ENCODE measurements around the gene MET. TPM values are rescaled to one million over a fixed set of nuclear protein-coding genes. Genes with fewer than 3 reads are reported as not detected.

Gene MET
- polyA plus RNA-seq, 4 donors, result 2.8 to 46.1 (median 39.8) TPM

DNA sequence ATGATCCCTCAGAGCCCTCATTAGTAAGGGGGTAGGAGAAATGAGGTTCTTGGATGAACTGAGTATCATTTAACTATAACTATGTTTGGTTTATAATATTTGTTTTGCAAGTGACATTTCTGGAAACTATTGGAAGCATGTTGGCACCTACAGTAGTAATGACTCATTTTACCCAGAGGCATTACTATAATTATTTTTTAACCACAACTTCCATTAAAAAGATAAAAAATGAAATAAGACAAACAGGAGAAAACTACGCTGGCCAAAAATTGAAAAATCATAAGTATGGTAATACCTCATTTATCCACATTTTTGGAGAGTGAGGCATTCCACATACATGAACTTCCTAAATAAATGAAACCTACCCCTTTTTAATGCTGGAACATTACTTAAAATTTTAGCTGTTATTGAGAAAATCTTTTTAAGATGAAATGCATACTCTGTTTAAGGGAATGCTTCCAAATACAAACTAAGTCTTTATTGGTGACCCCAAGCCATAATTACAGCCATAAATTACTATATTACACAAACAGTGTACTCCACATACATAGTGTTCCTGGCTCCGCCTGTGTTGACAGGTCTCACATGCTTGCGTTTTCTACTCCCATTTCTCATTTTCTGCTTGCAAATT lies 105.8 kb downstream of the MET start:
- DNase-seq (ENCODE audit: low read depth in 4 of 4, low spot score in 3 of 4), result no peak

DNA sequence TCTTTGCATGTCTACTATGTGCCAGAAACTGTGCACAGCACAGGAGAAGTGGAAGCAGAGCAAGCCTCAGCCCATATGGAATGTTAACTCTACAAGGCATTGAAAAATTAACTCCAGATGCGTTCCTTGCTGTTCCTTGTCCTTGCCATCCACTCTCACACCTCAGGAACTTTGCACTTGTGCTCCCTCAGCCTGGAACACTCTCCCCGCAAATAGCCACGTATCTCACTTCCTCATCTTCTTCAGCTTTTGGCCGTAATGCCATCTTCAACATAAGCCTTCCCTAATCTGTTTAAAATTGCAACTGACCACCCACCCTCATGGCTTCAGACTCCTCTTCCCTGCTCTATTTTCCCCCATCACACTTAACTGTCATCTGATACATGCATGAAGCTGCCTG lies 107.2 kb downstream of the MET start:
- no peak for DNase-seq (ENCODE audit: low read depth in 4 of 4, low spot score in 3 of 4)

DNA sequence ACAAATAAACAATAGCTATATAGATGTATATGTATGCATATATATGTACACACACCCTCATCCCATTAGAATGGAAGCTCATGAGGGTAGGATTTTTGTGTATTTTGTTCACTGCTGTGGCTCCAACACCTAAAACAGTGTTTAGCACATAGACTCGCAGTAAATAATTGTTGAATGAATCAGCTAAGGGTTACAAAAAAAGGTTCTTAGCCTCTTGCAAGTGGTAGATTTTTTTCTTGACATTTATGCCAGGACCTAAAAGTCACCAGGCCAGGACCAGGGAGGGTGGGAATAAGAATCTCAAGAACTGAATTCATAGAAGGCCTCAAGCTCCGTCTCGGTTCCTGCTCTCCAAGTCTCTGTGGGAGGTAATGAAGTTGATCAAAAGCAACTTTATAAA lies 107.9 kb downstream of the MET start:
- no peak for DNase-seq (ENCODE audit: low read depth in 4 of 4, low spot score in 3 of 4)

DNA sequence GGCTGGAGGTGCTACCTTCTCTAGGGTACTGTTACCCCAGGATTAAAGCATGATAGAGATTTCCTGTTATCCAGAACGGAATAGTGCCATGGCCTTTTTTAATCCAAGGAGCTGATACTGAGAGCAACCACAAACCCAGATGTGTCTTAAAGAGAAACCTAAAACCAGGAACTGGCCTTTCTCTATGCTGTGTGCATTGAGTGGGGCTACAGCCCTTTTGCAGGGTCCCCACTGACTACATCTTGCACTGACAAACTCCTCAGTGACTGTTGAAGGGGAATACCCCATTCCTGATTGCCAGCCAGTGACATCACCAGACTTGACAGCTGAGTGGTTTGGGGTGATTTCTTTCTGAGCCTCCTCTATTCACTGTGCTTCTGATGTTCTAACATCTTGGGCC lies 108.5 kb downstream of the MET start:
- no peak for DNase-seq (ENCODE audit: low read depth in 4 of 4, low spot score in 3 of 4)

DNA sequence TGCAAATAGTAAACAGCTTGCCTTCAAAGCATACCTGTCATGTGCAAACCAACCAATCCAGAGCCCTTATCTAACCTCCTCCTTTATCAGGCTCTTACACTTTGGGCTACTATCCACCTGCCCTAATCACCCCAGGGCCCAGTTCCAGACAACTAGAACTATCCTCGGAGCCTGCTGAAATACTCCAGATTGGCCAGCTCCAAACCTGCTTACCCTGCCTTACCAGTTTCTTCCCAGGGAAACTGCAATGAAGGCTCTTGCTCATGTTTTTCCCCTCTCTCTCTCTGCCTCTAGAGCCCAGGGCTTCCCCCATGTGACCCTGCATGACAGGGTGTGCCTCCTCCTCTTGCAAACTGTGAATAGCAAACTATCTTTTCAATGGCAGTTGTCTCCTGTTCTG lies 109.0 kb downstream of the MET start:
- DNase-seq (ENCODE audit: low read depth in 4 of 4, low spot score in 3 of 4), result no peak

DNA sequence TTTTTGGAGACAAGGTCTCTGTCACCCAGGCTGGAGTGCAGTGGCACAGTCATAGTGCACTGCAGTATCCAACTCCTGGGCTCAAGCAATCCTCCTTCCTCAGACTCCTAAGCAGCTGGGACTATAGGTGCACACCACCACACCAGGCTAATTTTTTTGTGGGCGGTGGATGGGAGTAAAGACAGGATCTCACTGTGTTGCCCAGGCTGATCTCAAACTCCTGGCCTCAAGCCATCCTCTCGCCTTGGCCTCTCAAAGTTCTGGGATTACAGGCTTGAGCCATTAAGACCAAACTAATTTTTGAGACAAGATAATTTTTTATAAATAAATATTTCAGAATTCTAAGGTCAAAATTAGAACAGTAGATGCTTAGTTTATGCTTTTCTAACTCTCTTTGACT lies 109.6 kb downstream of the MET start:
- no peak for DNase-seq (ENCODE audit: low read depth in 4 of 4, low spot score in 3 of 4)

DNA sequence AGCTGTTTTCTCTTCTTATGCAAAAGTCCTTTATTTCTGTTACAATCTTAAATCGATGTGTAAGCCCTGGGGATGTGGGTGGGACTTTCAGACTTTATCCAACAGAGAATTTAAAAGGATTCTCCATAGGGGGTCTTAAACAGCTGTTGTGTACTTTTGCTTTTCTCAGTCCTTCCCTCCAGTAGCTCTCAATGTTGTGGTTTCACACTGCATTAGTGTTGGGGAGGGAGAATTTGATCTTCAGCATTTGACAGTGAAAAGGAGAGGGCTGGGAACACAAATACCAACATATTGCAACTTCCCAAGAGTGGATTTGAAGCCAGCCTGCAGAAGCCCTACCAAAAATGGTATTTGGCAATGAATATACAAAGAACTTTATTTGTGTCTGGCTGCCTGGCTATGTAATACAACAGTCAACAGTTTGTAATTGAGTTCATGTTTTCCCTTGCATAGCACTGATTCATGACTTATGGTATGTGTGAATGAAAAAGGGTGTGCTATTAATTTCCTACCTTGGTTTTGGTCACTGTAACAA lies 110.2 kb downstream of the MET start:
- DNase-seq (ENCODE audit: low read depth in 4 of 4, low spot score in 3 of 4), result no peak

DNA sequence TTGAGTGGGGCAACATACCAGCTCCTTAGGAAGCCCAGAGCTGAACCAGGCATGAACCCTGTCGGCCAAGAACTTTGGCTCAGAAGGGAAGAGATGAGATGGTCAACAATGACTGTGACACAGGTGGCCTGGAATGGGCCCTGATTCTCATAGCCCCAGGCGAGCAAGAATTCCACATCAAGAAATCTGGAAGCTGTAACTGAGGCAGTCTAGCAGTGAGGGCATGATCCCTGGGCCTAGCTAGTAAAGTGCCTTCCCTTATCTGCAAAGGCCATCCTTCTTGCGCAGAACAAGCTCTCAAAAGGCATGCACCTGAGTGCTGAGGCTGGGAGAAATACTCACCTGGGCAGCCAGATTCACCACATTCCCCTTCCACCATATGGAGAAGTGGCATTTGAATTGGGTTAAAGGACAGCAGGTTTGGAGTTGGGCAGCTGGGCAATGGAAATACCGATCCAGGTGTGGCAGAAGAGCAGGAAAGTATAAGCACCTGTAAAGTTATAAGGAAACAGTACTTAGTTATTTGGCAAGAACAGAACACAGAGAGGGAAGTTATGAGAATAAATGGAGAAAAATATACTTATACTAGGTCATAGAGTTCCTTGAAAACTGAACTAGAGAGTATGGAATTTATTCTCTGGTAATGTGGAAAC lies 111.8 kb downstream of the MET start:
- DNase-seq (ENCODE audit: low read depth in 4 of 4, low spot score in 3 of 4), result no peak

DNA sequence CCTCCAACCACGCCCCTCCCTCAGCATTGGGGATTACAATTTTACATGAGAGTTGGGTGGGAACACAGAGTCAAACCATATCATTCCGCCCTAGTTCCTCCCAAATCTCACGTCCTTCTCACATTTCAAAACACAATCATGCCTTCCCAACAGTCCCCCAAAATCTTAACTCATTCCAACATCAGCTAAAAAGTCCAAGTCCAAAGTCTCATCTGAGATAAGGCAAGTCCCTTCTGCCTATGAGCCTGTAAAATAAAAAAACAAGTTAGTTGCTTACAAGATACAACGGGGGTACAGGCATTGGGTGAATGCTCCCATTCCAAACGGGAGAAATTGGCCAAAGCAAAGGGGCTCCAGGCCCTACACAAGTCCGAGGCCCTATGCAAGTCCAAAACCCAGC lies 112.7 kb downstream of the MET start:
- no peak for DNase-seq (ENCODE audit: low read depth in 4 of 4, low spot score in 3 of 4)

DNA sequence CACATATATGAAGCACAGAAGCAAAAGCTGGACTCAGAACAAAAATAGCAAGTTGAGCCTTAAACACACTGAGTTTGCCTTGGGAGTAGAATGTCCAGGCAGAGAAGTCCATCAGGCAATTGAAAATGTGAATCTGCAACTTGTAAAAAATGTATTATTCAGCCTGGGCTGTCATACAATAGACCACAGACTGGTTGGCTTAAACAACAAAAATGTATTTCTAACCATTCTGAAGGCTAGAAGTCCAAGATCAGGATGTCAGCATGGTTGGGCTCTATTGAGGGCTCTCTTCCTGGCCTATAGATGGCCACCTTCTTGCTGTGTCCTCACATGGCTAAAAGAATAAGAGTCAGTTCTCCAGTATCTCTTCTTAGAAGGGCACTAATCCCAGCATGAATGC lies 113.8 kb downstream of the MET start:
- DNase-seq (ENCODE audit: low read depth in 4 of 4, low spot score in 3 of 4), result no peak

DNA sequence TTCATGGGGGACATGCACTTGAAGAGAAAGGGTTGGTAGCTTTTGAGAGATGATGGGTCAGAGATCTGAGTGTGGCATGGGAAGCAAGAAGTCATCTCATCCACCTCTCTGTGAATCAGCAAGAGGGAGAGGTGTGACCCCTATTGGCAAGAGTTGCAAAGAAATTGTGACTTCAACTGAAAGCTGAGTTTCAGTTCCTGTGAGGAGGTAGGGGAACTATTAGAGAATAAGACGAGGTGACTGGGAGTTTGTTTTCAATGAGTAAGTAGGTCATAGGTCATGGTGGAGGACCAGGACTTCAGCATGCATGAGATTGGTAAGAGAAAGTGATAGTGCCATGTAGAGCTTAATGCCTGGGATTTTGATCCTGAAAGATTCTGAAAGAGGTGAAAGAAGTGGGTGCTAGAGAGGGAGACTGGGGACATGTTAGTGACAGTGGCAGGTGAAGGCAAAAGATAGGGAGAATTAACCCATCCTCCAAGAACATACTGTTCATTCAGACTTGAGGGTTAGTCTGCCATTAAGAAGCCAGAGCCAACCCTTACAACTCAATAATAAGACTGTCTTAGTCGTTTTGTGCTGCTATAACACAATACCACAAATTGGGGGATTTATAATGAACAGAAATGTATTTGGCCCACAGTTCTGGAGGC lies 114.9 kb downstream of the MET start:
- DNase-seq (ENCODE audit: low read depth in 4 of 4, low spot score in 3 of 4), result no peak

DNA sequence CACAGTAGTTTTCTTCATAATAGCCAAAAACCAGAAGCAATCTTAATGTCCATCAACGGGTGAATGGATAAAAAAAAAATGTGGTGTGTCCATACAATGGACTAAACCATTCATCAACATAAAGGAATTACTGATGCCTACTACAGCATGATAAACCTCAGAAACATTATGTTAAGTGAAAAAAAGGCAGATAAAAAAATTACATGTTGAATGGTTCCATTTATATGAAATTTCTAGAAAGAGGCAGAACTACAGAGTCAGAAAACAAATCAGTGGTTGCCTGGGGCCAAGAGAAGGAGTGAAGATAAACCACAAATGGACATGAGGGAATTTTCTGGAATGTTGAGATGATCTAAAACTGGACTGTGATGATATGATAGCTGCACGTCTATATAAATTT lies 115.9 kb downstream of the MET start:
- no peak for DNase-seq (ENCODE audit: low read depth in 4 of 4, low spot score in 3 of 4)

DNA sequence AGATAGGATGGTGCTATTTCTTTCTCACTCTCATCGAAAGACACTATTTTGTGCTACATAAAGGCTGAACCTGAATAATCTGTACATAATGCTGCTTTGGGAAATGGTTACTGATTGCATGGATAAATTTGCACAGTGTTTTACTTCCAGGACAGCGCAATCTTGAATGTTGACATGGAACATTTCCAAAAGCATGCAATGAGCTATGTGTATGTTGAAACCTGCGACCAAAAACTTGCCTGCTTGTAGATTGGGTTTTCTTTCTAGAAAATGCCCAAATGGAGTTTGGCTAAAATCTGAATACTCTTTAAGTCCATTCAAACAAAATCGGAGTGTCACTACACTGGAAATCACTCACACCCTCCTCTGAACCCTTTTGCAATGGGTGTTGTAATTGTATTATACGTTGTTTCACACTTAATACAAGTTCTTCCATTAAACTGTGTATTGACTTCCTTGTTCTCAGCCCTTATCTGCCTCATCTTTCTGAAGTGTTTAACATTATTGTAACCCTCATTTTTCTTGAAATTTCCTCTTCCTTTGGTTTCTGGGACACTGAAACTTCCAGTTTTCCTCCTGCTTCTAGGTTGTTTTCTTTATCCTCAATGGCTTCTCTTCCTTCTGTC lies 116.7 kb downstream of the MET start:
- DNase-seq (ENCODE audit: low read depth in 4 of 4, low spot score in 3 of 4), result no peak

DNA sequence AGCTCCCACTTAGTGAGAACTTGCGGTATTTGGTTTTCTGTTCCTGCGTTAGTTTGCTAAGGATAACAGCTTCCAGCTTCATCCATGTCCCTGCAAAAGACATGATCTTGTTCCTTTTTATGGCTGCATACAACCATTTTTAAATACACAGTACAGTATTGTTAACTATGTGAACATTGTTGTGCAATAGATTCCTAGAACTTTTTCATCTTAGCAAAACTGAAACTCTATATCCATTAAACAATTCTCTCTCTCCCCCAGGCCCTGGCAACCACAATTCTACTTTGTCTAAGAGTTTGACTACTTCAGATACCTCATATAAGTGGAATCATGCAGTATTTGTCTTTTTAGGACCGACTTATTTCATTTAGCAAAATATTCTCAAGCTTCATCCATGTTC lies 118.0 kb downstream of the MET start:
- no peak for DNase-seq (ENCODE audit: low read depth in 4 of 4, low spot score in 3 of 4)

DNA sequence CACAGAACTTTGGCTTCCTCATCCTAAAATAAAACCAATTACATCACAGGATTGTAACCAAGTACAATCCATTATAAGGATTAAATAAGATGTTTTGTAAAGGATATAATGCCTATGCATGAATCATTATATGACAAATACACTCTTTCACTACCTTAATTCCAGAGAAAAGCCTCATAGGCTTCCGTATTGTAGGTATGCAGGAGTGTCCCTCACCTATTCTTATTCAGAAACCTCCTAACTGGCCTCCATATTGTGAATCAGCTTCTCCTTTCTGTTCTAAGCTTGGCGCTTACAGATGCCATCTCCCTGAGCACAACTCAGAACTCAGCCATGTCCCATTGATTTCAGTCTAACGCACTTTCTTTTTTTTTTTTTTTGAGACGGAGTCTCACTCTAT lies 120.8 kb downstream of the MET start:
- no peak for DNase-seq (ENCODE audit: low read depth in 4 of 4, low spot score in 3 of 4)

DNA sequence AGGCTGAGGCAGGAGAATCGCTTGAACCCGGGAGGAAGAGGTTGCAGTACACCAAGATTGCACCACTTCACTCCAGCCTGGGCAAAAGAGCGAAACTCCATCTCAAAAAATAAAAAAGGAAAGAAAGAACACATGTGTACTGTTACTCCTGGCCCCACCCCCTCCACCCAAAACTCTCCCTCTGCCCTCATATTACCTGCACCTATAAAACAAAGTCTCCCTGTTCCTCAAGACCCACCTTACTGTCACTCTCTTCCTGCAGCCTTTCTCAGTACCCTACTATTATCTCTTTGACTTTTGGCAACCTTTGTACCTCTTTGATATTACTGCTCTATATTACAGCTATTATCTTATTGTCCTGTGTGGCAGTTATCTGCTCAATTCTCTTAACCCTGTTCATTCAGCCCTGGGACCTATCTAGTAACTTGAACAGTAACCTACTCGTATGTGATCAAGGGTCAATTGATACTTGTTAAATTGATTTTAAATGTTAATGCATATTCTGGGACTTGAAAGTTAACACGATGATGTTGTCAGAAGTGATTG lies 121.9 kb downstream of the MET start:
- DNase-seq (ENCODE audit: low read depth in 4 of 4, low spot score in 3 of 4), result no peak

DNA sequence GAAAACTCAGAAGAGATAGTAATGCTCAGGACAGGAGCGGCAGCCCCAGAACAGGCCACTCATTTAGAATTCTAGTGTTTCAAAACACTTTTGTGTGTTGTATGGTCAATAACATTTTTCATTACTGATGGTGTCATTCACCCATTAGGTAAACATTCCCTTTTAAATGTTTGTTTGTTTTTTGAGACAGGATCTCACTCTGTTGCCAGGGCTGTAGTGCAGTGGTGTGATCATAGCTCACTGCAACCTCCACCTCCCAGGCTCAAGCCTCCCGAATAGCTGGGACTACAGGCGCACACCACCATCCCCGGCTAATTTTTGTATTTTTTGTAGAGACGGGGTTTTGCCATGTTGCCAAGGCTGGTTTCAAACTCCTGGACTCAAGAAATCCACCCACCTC lies 124.5 kb downstream of the MET start:
- DNase-seq (ENCODE audit: low read depth in 4 of 4, low spot score in 3 of 4), result no peak

DNA sequence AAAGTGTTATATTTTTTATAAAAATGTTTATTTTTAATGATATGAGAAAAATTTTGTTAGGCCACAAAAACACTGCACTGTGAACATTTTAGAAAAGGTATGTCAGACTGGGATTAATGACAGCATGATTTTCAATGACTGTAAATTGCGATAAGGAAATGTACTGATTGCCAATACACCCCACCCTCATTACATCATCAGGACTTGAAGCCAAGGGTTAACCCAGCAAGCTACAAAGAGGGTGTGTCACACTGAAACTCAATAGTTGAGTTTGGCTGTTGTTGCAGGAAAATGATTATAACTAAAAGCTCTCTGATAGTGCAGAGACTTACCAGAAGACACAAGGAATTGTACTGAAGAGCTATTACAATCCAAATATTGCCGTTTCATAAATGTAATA lies 125.6 kb downstream of the MET start:
- DNase-seq (ENCODE audit: low read depth in 4 of 4, low spot score in 3 of 4), result no peak

DNA sequence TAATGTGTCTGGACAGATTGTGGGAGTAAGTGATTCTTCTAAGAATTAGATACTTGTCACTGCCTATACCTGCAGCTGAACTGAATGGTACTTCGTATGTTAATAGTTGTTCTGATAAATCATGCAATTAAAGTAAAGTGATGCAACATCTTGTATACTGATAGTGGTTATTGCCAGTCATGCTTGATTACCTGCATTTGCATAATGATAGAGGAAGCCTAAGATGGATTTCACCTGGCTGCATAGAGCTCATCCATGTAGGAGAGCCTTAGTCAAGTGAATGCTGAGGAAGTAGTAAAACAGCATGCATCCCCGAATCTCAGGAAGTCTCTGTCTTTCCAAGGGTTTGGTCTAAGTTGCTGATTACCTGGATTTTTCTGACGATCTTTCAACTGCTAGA lies 126.2 kb downstream of the MET start:
- DNase-seq (ENCODE audit: low read depth in 4 of 4, low spot score in 3 of 4), result no peak

DNA sequence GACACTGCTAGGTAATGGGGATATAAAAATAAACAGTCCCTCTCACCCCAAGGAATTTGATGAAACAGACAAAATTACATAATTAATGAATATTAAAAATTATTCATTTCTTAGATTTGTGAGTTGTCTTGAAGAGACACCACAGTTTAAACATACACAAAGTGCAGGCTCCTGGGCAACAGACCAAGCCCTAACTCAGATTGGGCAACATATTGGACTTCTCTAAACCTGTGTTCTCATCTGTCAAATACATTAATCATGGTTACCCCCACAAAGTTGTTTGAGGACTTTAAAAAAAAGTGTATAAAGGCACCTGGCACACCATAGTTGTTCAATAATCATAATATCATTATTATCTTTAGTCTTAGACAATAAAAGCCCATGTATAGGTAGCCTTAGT lies 127.9 kb downstream of the MET start:
- DNase-seq (ENCODE audit: low read depth in 4 of 4, low spot score in 3 of 4), result no peak

DNA sequence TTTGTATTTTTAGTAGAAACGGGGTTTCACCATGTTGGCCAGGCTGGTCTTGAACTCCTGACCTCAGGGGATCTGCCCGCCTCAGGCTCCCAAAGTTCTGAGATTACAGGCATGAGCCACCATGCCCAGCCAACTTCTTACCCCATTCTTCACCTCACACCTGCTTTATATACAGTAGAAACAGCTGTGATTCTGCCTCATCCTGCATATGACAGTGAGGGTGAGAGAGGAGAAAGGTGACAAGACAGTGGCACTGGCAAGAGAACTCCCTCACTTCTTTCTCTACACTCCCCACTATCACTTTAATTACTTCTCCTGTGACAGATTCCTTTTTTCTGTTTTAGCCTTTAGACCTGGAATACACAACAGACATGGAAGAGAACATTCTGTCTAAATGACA lies 128.6 kb downstream of the MET start:
- DNase-seq (ENCODE audit: low read depth in 4 of 4, low spot score in 3 of 4), result no peak
